Chondrocyte (in vitro differentiated cells): Measurements from ENCODE around the gene CRIM1. TPM values are rescaled to one million over a fixed set of nuclear protein-coding genes. Genes with fewer than 3 reads are reported as not detected.

ENCODE experiments used
- DNase-seq: peaks from one replicate; pipeline ENCODE4 v3.0.0; 2021; ENCODE audit warnings: mixed read lengths, low spot score
- H3K27ac Mint-ChIP-seq: one replicate; pipeline ENCODE4 v1.8.0; 2021; ENCODE audit warnings: mild to moderate bottlenecking, moderate library complexity, mixed read lengths; ENCODE audit not compliant: unreplicated experiment
- H3K27me3 Mint-ChIP-seq: 2 replicates; pipeline ENCODE4 v1.8.0; 2021; ENCODE audit warnings: low read depth, mixed read lengths
- H3K36me3 Mint-ChIP-seq: 2 replicates; pipeline ENCODE4 v1.8.0; 2021; ENCODE audit warnings: low read depth, mixed read lengths
- H3K4me1 Mint-ChIP-seq: 2 replicates; pipeline ENCODE4 v1.8.0; 2021; ENCODE audit warnings: low read depth, mild to moderate bottlenecking, mixed read lengths
- H3K4me3 Mint-ChIP-seq: one replicate; pipeline ENCODE4 v1.8.0; 2021; ENCODE audit warnings: mild to moderate bottlenecking, moderate library complexity, mixed read lengths; ENCODE audit not compliant: unreplicated experiment
- H3K9me3 Mint-ChIP-seq: 2 replicates; pipeline ENCODE4 v1.8.0; 2021; ENCODE audit warnings: low read depth, mixed read lengths
- CTCF ChIP-seq: fragments of 200-600 bp; sonication (generic); IDR thresholded peaks from 2 replicates; pipeline ENCODE4 v1.5.0; 2021; ENCODE audit warnings: antibody characterized with exemption, mild to moderate bottlenecking, moderate library complexity
- total RNA-seq: library from RNA; stranded (reverse); gene quantifications from 3 replicates; pipeline ENCODE4 v1.2.1, GENCODE V29; 2021

The CRIM1 gene
- total RNA-seq, 1 donor from 2014 or later: 194 TPM

- H3K4me1 Mint-ChIP-seq: peaks cover 74% of the 10 kb centered on the region
- H3K27ac Mint-ChIP-seq: peak overlapping the region; percentile 24
- H3K36me3 Mint-ChIP-seq: peaks cover 2% of the 10 kb centered on the region
- no peak overlapping the region for H3K4me3 Mint-ChIP-seq
- no peak for DNase-seq
- H3K27me3 Mint-ChIP-seq: no peaks in the 10 kb centered on the region
- no peak for TF ChIP-seq CTCF
- no peaks in the 10 kb centered on the region for H3K9me3 Mint-ChIP-seq
Measured at GRCh38 chr2:36385603-36386002, 30.0 kb downstream of the CRIM1 start.

DNA sequence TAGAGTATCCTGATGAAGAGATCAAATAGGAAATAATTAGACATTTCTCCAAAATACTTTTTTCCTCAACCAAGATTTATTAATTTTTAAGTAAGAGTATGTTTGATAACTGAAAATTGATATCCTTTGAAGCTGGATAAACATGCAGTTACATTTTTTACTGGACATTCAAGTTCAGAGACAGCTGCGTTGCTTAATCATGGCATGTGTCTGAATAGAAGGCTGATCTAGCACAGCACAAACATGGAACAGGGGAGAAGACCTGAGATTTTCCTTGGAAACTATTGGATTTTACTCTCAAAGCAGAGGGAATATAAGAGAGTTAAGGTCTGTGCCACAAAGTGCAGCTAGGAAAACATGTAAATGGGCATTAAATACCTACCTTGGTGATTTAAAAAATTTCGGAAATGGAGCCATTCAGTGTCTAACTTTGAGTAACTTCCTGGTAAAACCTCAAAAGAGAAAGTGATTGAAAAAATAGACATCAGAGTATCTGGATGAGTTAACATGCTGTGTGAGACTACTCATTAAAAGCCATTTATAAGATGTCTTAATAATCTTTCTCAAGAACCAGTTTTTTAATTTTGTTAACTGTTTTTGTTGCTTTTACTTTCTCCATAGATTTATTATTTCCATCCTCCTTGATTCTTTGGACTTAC is 31.8 kb downstream of the CRIM1 start:
- no peak for DNase-seq
- H3K36me3 Mint-ChIP-seq: peaks cover 2% of the 10 kb centered on the region
- H3K27ac Mint-ChIP-seq: peak overlapping the region; percentile 61
- peaks cover 58% of the 10 kb centered on the region for H3K4me1 Mint-ChIP-seq
- no peak for TF ChIP-seq CTCF
- H3K9me3 Mint-ChIP-seq: no peaks in the 10 kb centered on the region
- H3K4me3 Mint-ChIP-seq: no peak overlapping the region
- no peaks in the 10 kb centered on the region for H3K27me3 Mint-ChIP-seq

DNA sequence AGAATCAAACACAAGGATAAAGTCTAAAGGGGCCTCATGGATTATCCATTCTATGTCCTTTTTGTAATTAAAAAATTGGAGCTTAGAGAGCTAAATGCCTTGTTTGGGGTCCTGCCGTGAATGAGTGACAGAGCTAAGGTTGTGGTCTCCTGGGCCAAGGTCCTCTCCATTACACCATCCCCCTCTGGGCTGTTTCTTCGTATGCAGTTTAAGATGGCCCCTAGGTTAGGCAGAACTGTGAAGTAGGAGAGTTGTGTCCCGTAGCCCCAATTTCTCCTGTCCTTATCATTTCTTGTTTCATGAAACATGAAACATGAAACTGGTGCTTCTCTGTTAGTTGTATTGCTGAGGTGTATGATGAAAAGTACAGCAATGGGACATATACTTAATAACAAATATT is 32.9 kb downstream of the CRIM1 start:
- H3K27ac Mint-ChIP-seq: peak overlapping the region; percentile 76
- peaks cover 2% of the 10 kb centered on the region for H3K36me3 Mint-ChIP-seq
- H3K4me1 Mint-ChIP-seq: peaks cover 64% of the 10 kb centered on the region

DNA sequence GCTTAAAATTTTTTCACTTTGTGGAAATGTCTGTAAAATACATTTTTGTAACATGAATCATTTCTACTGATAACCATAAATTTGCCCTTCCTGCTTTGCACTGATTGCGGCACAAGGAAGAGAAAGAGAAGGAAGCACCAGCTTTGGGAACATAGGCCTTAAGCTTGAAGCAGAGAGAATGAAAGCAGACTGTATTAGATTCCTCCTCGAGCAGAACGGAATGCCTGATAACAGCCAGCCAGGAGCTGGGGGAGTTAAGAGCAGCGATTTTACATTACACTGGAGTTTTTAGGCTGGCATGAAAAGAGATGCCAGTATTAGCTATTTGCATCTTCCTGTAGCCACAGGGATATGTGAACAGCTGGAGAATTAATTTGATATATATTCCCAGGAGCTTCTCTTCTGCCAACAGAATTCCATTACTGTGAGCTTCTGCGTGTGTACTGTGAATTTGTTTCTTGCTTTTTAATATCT is 33.5 kb downstream of the CRIM1 start:
- TF ChIP-seq CTCF: no peak
- Mint-ChIP-seq H3K4me1 (peaks cover 63% of the 10 kb centered on the region), H3K27ac (peak overlapping the region; percentile 76), H3K27me3 (no peaks in the 10 kb centered on the region), H3K9me3 (no peaks in the 10 kb centered on the region), H3K4me3 (peak overlapping the region; percentile 10), H3K36me3 (no peaks in the 10 kb centered on the region)
- DNase-seq: no peak

More for the DNA sequence above, 32.9 kb downstream of the CRIM1 start:
- Mint-ChIP-seq H3K9me3 (no peaks in the 10 kb centered on the region), H3K4me3 (no peak overlapping the region), H3K27me3 (no peaks in the 10 kb centered on the region)
- no peak for TF ChIP-seq CTCF
- DNase-seq: no peak

GRCh38 chr2:36389577-36389976 is 34.0 kb downstream of the CRIM1 start:
- no peak for TF ChIP-seq CTCF

More at GRCh38 chr2:36389577-36389976, 34.0 kb downstream of the CRIM1 start:
- no peak overlapping the region for H3K4me3 Mint-ChIP-seq
- peak overlapping the region; percentile 76 for H3K27ac Mint-ChIP-seq
- H3K36me3 Mint-ChIP-seq: no peaks in the 10 kb centered on the region
- H3K9me3 Mint-ChIP-seq: no peaks in the 10 kb centered on the region
- peaks cover 63% of the 10 kb centered on the region for H3K4me1 Mint-ChIP-seq
- DNase-seq: no peak
- H3K27me3 Mint-ChIP-seq: no peaks in the 10 kb centered on the region
